Fibroblast of villous mesenchyme (primary cell): ENCODE results near the gene EXO1. TPM values are rescaled to one million over a fixed set of nuclear protein-coding genes. Genes with fewer than 3 reads are reported as not detected.
A peak's percentile ranks its signal among the peaks of the same experiment; 100 is the strongest.

ENCODE experiments used
- DNase-seq: peaks from one replicate; pipeline ENCODE4 v3.0.0-alpha.2; 2010; ENCODE audit warnings: low read depth
- H3K4me3 ChIP-seq: 2 replicates; pipeline ENCODE4 v1.5.1; 2011; ENCODE audit warnings: low read depth, mild to moderate bottlenecking, low read length
- CTCF ChIP-seq: IDR thresholded peaks from 2 replicates; pipeline ENCODE4 v1.5.1; 2012; ENCODE audit warnings: low read depth, mild to moderate bottlenecking, low read length; ENCODE audit not compliant: insufficient read depth
- total RNA-seq: library from RNA; depleted of rRNA; stranded (reverse); fragments of >200 nt; gene quantifications from 2 replicates; pipeline ENCODE4 v1.2.3, GENCODE V29; 2012

EXO1 gene
- total RNA-seq, 1 donor, result 12.5 TPM

- DNase-seq, result no peak
- H3K4me3 ChIP-seq, result no peak overlapping the region
- no peak for TF ChIP-seq CTCF
These were observed 79.3 kb downstream of the EXO1 start for GRCh38 chr1:241927321-241927720.

GRCh38 chr1:241932845-241933244 is 84.8 kb downstream of the EXO1 start:
- DNase-seq, result no peak
- TF ChIP-seq CTCF, result no peak
- H3K4me3 ChIP-seq, result no peak overlapping the region

GRCh38 chr1:241934201-241934848 is 86.3 kb downstream of the EXO1 start:
- no peak for TF ChIP-seq CTCF
- H3K4me3 ChIP-seq, result no peak overlapping the region
- peak; percentile 15 for DNase-seq

- H3K4me3 ChIP-seq, result no peak overlapping the region
- DNase-seq, result no peak
- TF ChIP-seq CTCF, result no peak
These were observed 86.9 kb downstream of the EXO1 start for GRCh38 chr1:241934866-241935265.

Other genes starting within 250 kb of the EXO1 start
- 16.4 and 17.7 TPM in 2 replicates for gene CHML, start 207.8 kb upstream of the EXO1 start, total RNA-seq
- gene OPN3, start 207.8 kb upstream of the EXO1 start, total RNA-seq, result 19.6 and 47.5 TPM in 2 replicates
- gene WDR64, start 195.9 kb upstream of the EXO1 start, total RNA-seq, result not detected in 2 replicates
- not detected in 2 replicates for gene BECN2, start 109.6 kb downstream of the EXO1 start, total RNA-seq
- gene MAP1LC3C, start 150.9 kb downstream of the EXO1 start, total RNA-seq, result under 0.01 TPM in 2 replicates